CD14-positive monocyte (primary cell): ENCODE data around the gene GLRA2. TPM values are rescaled to one million over a fixed set of nuclear protein-coding genes. Genes with fewer than 3 reads are reported as not detected.

Experiments used
- DNase-seq, 3 donors: peaks; one replicate each; pipeline ENCODE4 v3.0.0-alpha.2; 2011 to 2022
- H2AFZ ChIP-seq: 2 replicates; pipeline ENCODE4 v1.6.0; 2012; ENCODE audit warnings: mild to moderate bottlenecking, low read depth, low read length, inconsistent platforms; ENCODE audit not compliant: insufficient read depth, poor library complexity, severe bottlenecking
- H3K27ac ChIP-seq, 2 donors: 1 replicate in 1 of 2; 2 replicates in 1 of 2; pipeline ENCODE4 v1.5.1; 2012 to 2013; ENCODE audit warnings: low read length in 2 of 2, control low read depth in 1 of 2, inconsistent platforms in 1 of 2, low read depth in 1 of 2, mild to moderate bottlenecking in 1 of 2
- H3K27me3 ChIP-seq, 2 donors: one replicate each; pipeline versions ENCODE4 v1.6.0 to v1.6.1; 2011 to 2013; ENCODE audit warnings: low read length in 2 of 2; ENCODE audit not compliant: control insufficient read depth in 2 of 2, insufficient read depth in 2 of 2
- H3K36me3 ChIP-seq, 2 donors: replicated peaks in 1 of 2; 1 replicate in 1 of 2; 2 replicates in 1 of 2; pipeline versions ENCODE4 v1.5.1 to v1.6.1; 2012 to 2013; ENCODE audit warnings: low read length in 2 of 2, control low read depth in 1 of 2, inconsistent platforms in 1 of 2, mild to moderate bottlenecking in 1 of 2; ENCODE audit not compliant: insufficient read depth in 2 of 2, control insufficient read depth in 1 of 2
- H3K4me1 ChIP-seq, 2 donors: 1 replicate in 1 of 2; 2 replicates in 1 of 2; pipeline versions ENCODE4 v1.5.1 to v1.6.1; 2012 to 2013; ENCODE audit warnings: low read length in 2 of 2, control low read depth in 1 of 2, inconsistent platforms in 1 of 2, mild to moderate bottlenecking in 1 of 2, moderate library complexity in 1 of 2; ENCODE audit not compliant: insufficient read depth in 2 of 2, control insufficient read depth in 1 of 2
- H3K4me2 ChIP-seq: replicated peaks from 2 replicates; pipeline ENCODE3; 2012; ENCODE audit warnings: low read length, moderate library complexity, mild to moderate bottlenecking; ENCODE audit not compliant: poor library complexity, severe bottlenecking; ENCODE audit errors: extremely low read depth
- H3K4me3 ChIP-seq, 3 experiments: fragments of 200-600 bp in 1 of 3; sonication (generic) in 1 of 3; replicated peaks in 1 of 3; 1 replicate in 2 of 3; 2 replicates in 1 of 3; pipeline ENCODE4 v1.5.1; 2011 to 2013; ENCODE audit warnings: low read length in 3 of 3, mild to moderate bottlenecking in 3 of 3, control low read depth in 2 of 3, low read depth in 2 of 3, inconsistent platforms in 1 of 3, moderate library complexity in 1 of 3
- H3K79me2 ChIP-seq: 2 replicates; pipeline ENCODE4 v1.6.0; 2012; ENCODE audit warnings: mild to moderate bottlenecking, control low read depth, inconsistent platforms, low read length, moderate library complexity; ENCODE audit not compliant: insufficient read depth
- H3K9ac ChIP-seq: 2 replicates; pipeline ENCODE4 v1.6.0; 2017; ENCODE audit warnings: low read length, mild to moderate bottlenecking; ENCODE audit not compliant: insufficient read depth, poor library complexity, severe bottlenecking
- H3K9me3 ChIP-seq, 2 donors: replicated peaks in 1 of 2; 1 replicate in 1 of 2; 2 replicates in 1 of 2; pipeline versions ENCODE4 v1.5.1 to v1.6.1; 2012 to 2013; ENCODE audit warnings: low read length in 2 of 2, control low read depth in 1 of 2; ENCODE audit not compliant: control insufficient read depth in 1 of 2, insufficient read depth in 1 of 2
- H4K20me1 ChIP-seq: 2 replicates; pipeline ENCODE4 v1.6.0; 2012; ENCODE audit warnings: mild to moderate bottlenecking, low read length, control low read depth, moderate library complexity; ENCODE audit not compliant: insufficient read depth
- H3K27ac Mint-ChIP-seq, 7 donors: one replicate each; pipeline ENCODE4 v1.8.0; 2020; ENCODE audit warnings: mild to moderate bottlenecking in 7 of 7, mixed read lengths in 7 of 7, moderate library complexity in 6 of 7, inconsistent platforms in 2 of 7
- H3K27me3 Mint-ChIP-seq, 3 donors: one replicate each; pipeline ENCODE4 v1.8.0; 2021 to 2022; ENCODE audit warnings: low read depth in 3 of 3, mild to moderate bottlenecking in 3 of 3, mixed read lengths in 3 of 3, moderate library complexity in 3 of 3, inconsistent platforms in 1 of 3
- H3K36me3 Mint-ChIP-seq, 2 donors: one replicate each; pipeline ENCODE4 v1.8.0; 2020; ENCODE audit warnings: mixed read lengths in 2 of 2, inconsistent platforms in 1 of 2, mild to moderate bottlenecking in 1 of 2
- H3K4me1 Mint-ChIP-seq: one replicate; pipeline ENCODE4 v1.8.0; 2020; ENCODE audit warnings: mild to moderate bottlenecking, mixed read lengths
- H3K4me3 Mint-ChIP-seq, 2 donors: one replicate each; pipeline ENCODE4 v1.8.0; 2020; ENCODE audit warnings: mild to moderate bottlenecking in 2 of 2, mixed read lengths in 2 of 2, moderate library complexity in 1 of 2
- H3K9me3 Mint-ChIP-seq, 7 donors: one replicate each; pipeline ENCODE4 v1.8.0; 2020 to 2022; ENCODE audit warnings: mixed read lengths in 7 of 7, mild to moderate bottlenecking in 6 of 7, moderate library complexity in 6 of 7, inconsistent platforms in 2 of 7
- CTCF ChIP-seq: fragments of 200-600 bp; IDR thresholded peaks from one replicate; pipeline ENCODE4 v1.8.0; 2022; ENCODE audit warnings: antibody characterized with exemption, mild to moderate bottlenecking
- WGBS: methylation state at CpG from one replicate; pipeline ENCODE4 v1.1.5; 2013; ENCODE audit warnings: missing lambda C conversion rate; ENCODE audit not compliant: insufficient coverage; 5-methylcytosine and 5-hydroxymethylcytosine counted together
- intact Hi-C, 2 donors: fragments of 100-400 bp; cut with micrococcal nuclease; formaldehyde crosslinking; loops; one replicate each; pipeline versions ENCODE4 v1.15.0 to v1.15.1; 2023
- polyA plus RNA-seq, 3 donors: library from polyadenylated mRNA; depleted of rRNA in 1 of 3; unstranded in 2 of 3; stranded (reverse) in 1 of 3; fragments of 300-500 nt in 2 of 3; fragments of >200 nt in 1 of 3; fragmentation: Illumina TruSeq in 2 of 3; gene quantifications; 1 replicate in 2 of 3; 2 replicates in 1 of 3; pipeline ENCODE4 v1.2.3, GENCODE V29; 2012 to 2021

GLRA2 gene
- polyA plus RNA-seq, 3 donors, result not detected

- no peaks in the 10 kb centered on the region for H3K4me1 ChIP-seq
- WGBS, result no CpG with 5 or more reads among the region's 3 CpGs
- Mint-ChIP-seq H3K27ac (no peak overlapping the region), H3K36me3 (no peaks in the 10 kb centered on the region), H3K4me1 (no peaks in the 10 kb centered on the region), H3K4me3 (no peak overlapping the region), H3K9me3 (no peaks in the 10 kb centered on the region), H3K27me3 (no peaks in the 10 kb centered on the region)
- H4K20me1 ChIP-seq, result no peaks in the 10 kb centered on the region
- no peak overlapping the region for H2AFZ ChIP-seq
- H3K27me3 ChIP-seq, result no peaks in the 10 kb centered on the region
- DNase-seq, result peak; percentile 1 to 7 (median 5)
- intact Hi-C loops, result no loop called here
- H3K9ac ChIP-seq, result no peak overlapping the region
- H3K79me2 ChIP-seq, result no peaks in the 10 kb centered on the region
- no peaks in the 10 kb centered on the region for H3K9me3 ChIP-seq
- H3K4me2 ChIP-seq, result no peak overlapping the region
- H3K4me3 ChIP-seq, result no peak overlapping the region
- no peak overlapping the region for H3K27ac ChIP-seq
- peak; percentile 35 for TF ChIP-seq CTCF
- H3K36me3 ChIP-seq, result no peaks in the 10 kb centered on the region
These were observed 168.1 kb downstream of the GLRA2 start for GRCh38 chrX:14697451-14697850.

- Histone ChIP-seq H3K79me2 (no peaks in the 10 kb centered on the region), H3K27me3 (no peaks in the 10 kb centered on the region), H3K4me3 (no peak overlapping the region), H3K4me1 (no peaks in the 10 kb centered on the region), H3K4me2 (no peak overlapping the region), H3K9me3 (no peaks in the 10 kb centered on the region), H3K36me3 (no peaks in the 10 kb centered on the region), H4K20me1 (no peaks in the 10 kb centered on the region), H3K9ac (no peak overlapping the region), H2AFZ (no peak overlapping the region), H3K27ac (no peak overlapping the region)
- H3K36me3 Mint-ChIP-seq, result no peaks in the 10 kb centered on the region
- intact Hi-C loops, result no loop called here
- no peak overlapping the region for H3K27ac Mint-ChIP-seq
- H3K4me3 Mint-ChIP-seq, result no peak overlapping the region
- peaks cover 0 to 1% (median 0%) of the 10 kb centered on the region in 7 donors for H3K9me3 Mint-ChIP-seq
- H3K27me3 Mint-ChIP-seq, result no peaks in the 10 kb centered on the region
- 100% methylated on average over 1 of the region's 3 CpGs for WGBS
- no peak for TF ChIP-seq CTCF
- H3K4me1 Mint-ChIP-seq, result no peaks in the 10 kb centered on the region
- no peak for DNase-seq
These were observed 169.5 kb downstream of the GLRA2 start for GRCh38 chrX:14698790-14699189.
